Hepatocyte (in vitro differentiated cells): ENCODE results near the gene ASB16. TPM values are rescaled to one million over a fixed set of nuclear protein-coding genes. Genes with fewer than 3 reads are reported as not detected.

Experiments
- DNase-seq: peaks from one replicate; pipeline ENCODE4 v3.0.0-alpha.2; 2016; ENCODE audit warnings: low spot score
- H2AFZ ChIP-seq: fragments of 200-600 bp; sonication (generic); 2 replicates; pipeline ENCODE4 v1.6.0; 2016; ENCODE audit warnings: antibody characterized with exemption, mild to moderate bottlenecking
- H3K27ac ChIP-seq: fragments of 200-600 bp; sonication (generic); 2 replicates; pipeline ENCODE4 v1.5.1; 2016; ENCODE audit warnings: mild to moderate bottlenecking
- H3K27me3 ChIP-seq: fragments of 200-600 bp; sonication (generic); 2 replicates; pipeline ENCODE4 v1.6.1; 2016
- H3K36me3 ChIP-seq: fragments of 200-600 bp; sonication (generic); replicated peaks from 2 replicates; pipeline ENCODE4 v1.5.1; 2016; ENCODE audit warnings: low read depth; ENCODE audit not compliant: insufficient read depth
- H3K4me1 ChIP-seq: fragments of 200-600 bp; sonication (generic); 2 replicates; pipeline ENCODE4 v1.5.1; 2016; ENCODE audit warnings: mild to moderate bottlenecking, moderate library complexity; ENCODE audit not compliant: insufficient read depth
- H3K4me2 ChIP-seq: fragments of 200-600 bp; sonication (generic); 2 replicates; pipeline ENCODE4 v1.6.0; 2016
- H3K4me3 ChIP-seq: fragments of 200-600 bp; sonication (generic); 2 replicates; pipeline ENCODE4 v1.5.1; 2016; ENCODE audit warnings: mild to moderate bottlenecking
- H3K79me2 ChIP-seq: fragments of 200-600 bp; sonication (generic); 2 replicates; pipeline ENCODE4 v1.6.0; 2017; ENCODE audit warnings: mild to moderate bottlenecking
- H3K9me2 ChIP-seq: fragments of 200-600 bp; sonication (generic); replicated peaks from 2 replicates; pipeline ENCODE4 v1.6.0; 2017; ENCODE audit warnings: mild to moderate bottlenecking; ENCODE audit not compliant: insufficient read depth
- H3K9me3 ChIP-seq: fragments of 200-600 bp; sonication (generic); 2 replicates; pipeline ENCODE4 v1.5.1; 2016; ENCODE audit warnings: low read depth, mild to moderate bottlenecking
- H4K20me1 ChIP-seq: fragments of 200-600 bp; sonication (generic); 2 replicates; pipeline ENCODE4 v1.6.0; 2016; ENCODE audit warnings: mild to moderate bottlenecking; ENCODE audit not compliant: insufficient read depth, poor library complexity, severe bottlenecking
- EZH2 ChIP-seq: fragments of 200-600 bp; sonication (generic); IDR thresholded peaks from 2 replicates; pipeline ENCODE4 v1.6.1; 2016; ENCODE audit warnings: antibody characterized with exemption, mild to moderate bottlenecking, borderline replicate concordance
- EZH2phosphoT487 ChIP-seq: fragments of 200-600 bp; sonication (generic); IDR thresholded peaks from one replicate; pipeline ENCODE4 v1.6.1; 2018; ENCODE audit warnings: antibody characterized with exemption, mild to moderate bottlenecking, low read depth, moderate library complexity; ENCODE audit not compliant: unreplicated experiment, severe bottlenecking
- WGBS: methylation state at CpG from one replicate; pipeline ENCODE4 v1.1.6; 2016; ENCODE audit warnings: low lambda C conversion rate; ENCODE audit errors: missing lambda C conversion rate; 5-methylcytosine and 5-hydroxymethylcytosine counted together
- polyA plus RNA-seq: library from polyadenylated mRNA; unstranded; fragments of >200 nt; fragmentation: Nextera tagmentation; extraction: Ambion mirVana; gene quantifications from 2 replicates; pipeline ENCODE4 v1.2.1, GENCODE V29; 2016
- total RNA-seq: library from RNA; depleted of rRNA; stranded (reverse); fragments of >200 nt; gene quantifications from 2 replicates; pipeline ENCODE4 v1.2.3, GENCODE V29; 2014
- TF ChIP-seq, protein P1 (sequence below): fragments of 200-600 bp; sonication (generic); IDR thresholded peaks from 2 replicates; pipeline ENCODE4 v1.5.1; 2016; ENCODE audit warnings: antibody characterized with exemption, mild to moderate bottlenecking; ENCODE audit not compliant: poor library complexity

ASB16 gene
- total and polyA plus RNA-seq, 2 experiments from 2014 or later, result 0.23 to 0.71 TPM

DNA sequence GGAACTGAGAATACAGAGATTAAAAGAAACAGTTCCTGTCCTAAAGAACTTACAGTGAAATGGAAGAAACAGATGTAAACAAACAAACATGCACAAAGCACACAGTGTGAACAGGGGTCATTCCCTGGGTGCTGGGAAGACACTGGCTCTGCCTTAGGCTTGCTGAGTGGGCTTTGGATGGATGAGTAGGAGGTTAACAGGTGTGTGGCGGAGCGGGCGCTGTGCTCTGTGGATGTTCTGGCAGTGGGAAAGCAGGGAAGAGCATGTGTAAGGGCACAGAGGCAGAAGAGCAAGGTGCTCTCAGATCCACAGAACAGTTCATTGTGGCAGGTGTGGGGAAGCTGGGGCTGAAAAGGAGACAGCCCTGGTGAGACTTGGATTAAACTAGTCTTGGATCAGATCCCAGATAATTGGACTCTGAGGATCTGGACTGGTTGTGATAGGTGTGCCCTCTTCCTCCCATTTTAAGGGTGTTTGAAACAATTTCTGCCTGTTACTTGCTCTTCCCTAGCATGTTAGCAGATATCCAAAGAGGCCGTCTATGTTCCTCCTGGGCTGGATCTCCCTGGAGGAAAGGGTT, 20.7 kb upstream of the ASB16 start:
- H3K36me3 ChIP-seq, result no peaks in the 10 kb centered on the region
- no peak for DNase-seq
- 100% methylated on average over 4 of the region's 4 CpGs for WGBS
- H3K79me2 ChIP-seq, result no peaks in the 10 kb centered on the region
- TF ChIP-seq EZH2phosphoT487 (no peak), EZH2 (no peak)
- TF ChIP-seq, protein P1, sequence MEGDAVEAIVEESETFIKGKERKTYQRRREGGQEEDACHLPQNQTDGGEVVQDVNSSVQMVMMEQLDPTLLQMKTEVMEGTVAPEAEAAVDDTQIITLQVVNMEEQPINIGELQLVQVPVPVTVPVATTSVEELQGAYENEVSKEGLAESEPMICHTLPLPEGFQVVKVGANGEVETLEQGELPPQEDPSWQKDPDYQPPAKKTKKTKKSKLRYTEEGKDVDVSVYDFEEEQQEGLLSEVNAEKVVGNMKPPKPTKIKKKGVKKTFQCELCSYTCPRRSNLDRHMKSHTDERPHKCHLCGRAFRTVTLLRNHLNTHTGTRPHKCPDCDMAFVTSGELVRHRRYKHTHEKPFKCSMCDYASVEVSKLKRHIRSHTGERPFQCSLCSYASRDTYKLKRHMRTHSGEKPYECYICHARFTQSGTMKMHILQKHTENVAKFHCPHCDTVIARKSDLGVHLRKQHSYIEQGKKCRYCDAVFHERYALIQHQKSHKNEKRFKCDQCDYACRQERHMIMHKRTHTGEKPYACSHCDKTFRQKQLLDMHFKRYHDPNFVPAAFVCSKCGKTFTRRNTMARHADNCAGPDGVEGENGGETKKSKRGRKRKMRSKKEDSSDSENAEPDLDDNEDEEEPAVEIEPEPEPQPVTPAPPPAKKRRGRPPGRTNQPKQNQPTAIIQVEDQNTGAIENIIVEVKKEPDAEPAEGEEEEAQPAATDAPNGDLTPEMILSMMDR, result no peak
- H4K20me1 ChIP-seq, result no peaks in the 10 kb centered on the region
- no peaks in the 10 kb centered on the region for H3K9me3 ChIP-seq
- no peak overlapping the region for H3K4me3 ChIP-seq
- H3K4me1 ChIP-seq, result no peaks in the 10 kb centered on the region
- H3K9me2 ChIP-seq, result no peaks in the 10 kb centered on the region
- H2AFZ ChIP-seq, result no peak overlapping the region
- no peaks in the 10 kb centered on the region for H3K27me3 ChIP-seq
- no peak overlapping the region for H3K27ac ChIP-seq
- no peak overlapping the region for H3K4me2 ChIP-seq

DNA sequence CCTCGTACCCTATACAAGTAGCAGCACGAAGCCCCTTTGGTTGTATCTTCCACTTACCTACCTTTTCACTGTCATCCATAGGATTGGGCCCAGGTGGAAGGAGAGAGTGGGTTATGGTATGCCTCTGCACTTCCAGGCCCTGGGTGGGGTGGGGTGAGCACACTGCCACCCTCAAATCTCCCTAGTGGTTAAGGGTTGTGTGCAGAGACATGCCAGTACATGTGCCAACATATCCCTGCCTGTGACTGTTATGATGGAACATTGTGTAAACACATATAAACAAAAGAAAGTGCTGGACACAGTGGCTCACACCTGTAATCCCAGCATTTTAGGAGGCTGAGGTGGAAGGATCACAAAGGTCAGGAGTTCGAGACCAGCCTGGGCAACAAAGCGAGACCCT, 17.6 kb upstream of the ASB16 start:
- Histone ChIP-seq H3K9me3 (no peaks in the 10 kb centered on the region), H3K4me1 (no peaks in the 10 kb centered on the region), H3K27me3 (no peaks in the 10 kb centered on the region), H3K9me2 (no peaks in the 10 kb centered on the region), H3K79me2 (no peaks in the 10 kb centered on the region), H3K36me3 (no peaks in the 10 kb centered on the region), H4K20me1 (no peaks in the 10 kb centered on the region), H2AFZ (no peak overlapping the region), H3K27ac (no peak overlapping the region), H3K4me3 (no peak overlapping the region), H3K4me2 (no peak overlapping the region)
- no peak for DNase-seq
- WGBS, result 100% methylated on average over 4 of the region's 4 CpGs
- TF ChIP-seq EZH2, result no peak
- no peak for TF ChIP-seq EZH2phosphoT487

DNA sequence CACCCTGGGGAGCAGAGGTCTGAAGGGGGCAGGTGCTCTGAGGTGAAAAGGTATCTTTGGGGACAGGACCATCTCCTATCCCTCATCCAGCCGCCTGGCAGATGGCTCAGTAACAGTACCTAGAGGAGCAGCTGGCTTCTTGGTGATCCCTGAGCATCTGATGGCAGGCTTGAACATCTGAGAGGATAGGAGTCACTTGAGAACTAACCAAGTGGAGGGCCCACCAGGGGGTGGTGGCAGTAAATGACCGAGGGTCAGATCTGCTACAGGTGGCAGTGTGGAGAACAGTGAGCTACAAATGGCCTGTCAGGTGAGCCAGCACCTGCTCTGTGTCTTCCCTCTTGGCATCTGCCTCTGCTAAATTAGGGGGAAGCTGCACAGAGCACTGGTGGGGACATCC, 15.0 kb upstream of the ASB16 start:
- 81% methylated on average over 2 of the region's 2 CpGs for WGBS
- Histone ChIP-seq H3K27ac (no peak overlapping the region), H3K4me1 (no peaks in the 10 kb centered on the region), H3K4me3 (no peak overlapping the region), H3K9me2 (no peaks in the 10 kb centered on the region), H3K36me3 (no peaks in the 10 kb centered on the region), H3K4me2 (no peak overlapping the region), H3K27me3 (no peaks in the 10 kb centered on the region), H2AFZ (no peak overlapping the region), H4K20me1 (no peaks in the 10 kb centered on the region), H3K79me2 (no peaks in the 10 kb centered on the region), H3K9me3 (no peaks in the 10 kb centered on the region)
- TF ChIP-seq EZH2, result no peak
- TF ChIP-seq EZH2phosphoT487, result no peak
- TF ChIP-seq, protein P1, result no peak
- DNase-seq, result no peak

DNA sequence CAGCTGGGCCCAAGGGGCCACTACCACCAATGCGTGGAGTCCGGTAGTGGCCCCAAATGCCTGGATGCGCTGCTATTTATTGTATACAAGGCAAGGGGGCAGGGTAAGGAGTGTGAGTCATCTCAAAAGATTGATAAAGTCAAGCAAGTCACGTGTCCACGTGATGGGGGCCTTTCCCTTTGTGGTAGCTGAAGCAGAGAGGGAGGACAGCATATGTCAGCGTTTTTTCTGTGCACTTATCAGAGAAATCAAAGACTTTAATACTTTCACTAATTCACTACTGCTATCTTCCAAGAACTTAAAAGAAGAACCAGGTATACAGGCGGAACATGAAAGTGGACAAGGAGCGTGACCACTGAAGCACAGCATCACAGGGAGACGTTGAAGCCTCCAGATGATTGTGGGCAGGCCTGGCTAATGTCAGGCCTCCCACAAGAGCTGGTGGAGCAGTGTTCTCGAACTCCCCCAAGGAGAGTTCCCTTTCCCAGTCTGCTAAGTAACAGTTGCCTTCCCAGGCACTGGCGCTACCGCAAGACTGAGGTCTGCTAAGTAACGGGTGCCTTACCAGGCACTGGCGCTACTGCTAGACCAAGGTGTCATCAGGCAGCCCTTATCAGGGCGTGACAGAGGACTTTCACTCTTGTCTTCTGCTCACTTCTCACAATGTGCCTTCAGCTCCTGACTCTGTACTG, 10.8 kb upstream of the ASB16 start:
- DNase-seq, result peak; percentile 55
- H4K20me1 ChIP-seq, result no peaks in the 10 kb centered on the region
- peak overlapping the region; percentile 81 for H3K27ac ChIP-seq
- no peaks in the 10 kb centered on the region for H3K4me1 ChIP-seq
- no peak overlapping the region for H3K4me3 ChIP-seq
- H3K79me2 ChIP-seq, result no peaks in the 10 kb centered on the region
- TF ChIP-seq, protein P1, result no peak
- no peak for TF ChIP-seq EZH2
- TF ChIP-seq EZH2phosphoT487, result no peak
- H3K27me3 ChIP-seq, result no peaks in the 10 kb centered on the region
- no peak overlapping the region for H3K4me2 ChIP-seq
- H3K9me2 ChIP-seq, result no peaks in the 10 kb centered on the region
- no peak overlapping the region for H2AFZ ChIP-seq
- H3K36me3 ChIP-seq, result no peaks in the 10 kb centered on the region
- WGBS, result 70% methylated on average over 15 of the region's 15 CpGs
- H3K9me3 ChIP-seq, result no peaks in the 10 kb centered on the region
